Neural cell (in vitro differentiated cells): ENCODE results near the gene C4BPB.

Source experiments
- EP300 ChIP-seq: fragments of 450-650 bp; conservative IDR thresholded peaks from 2 replicates; pipeline ENCODE4 v1.6.1; 2014; ENCODE audit warnings: antibody characterized with exemption, mild to moderate bottlenecking, moderate library complexity; ENCODE audit not compliant: poor library complexity, severe bottlenecking
- EZH2 ChIP-seq: fragments of 200-600, 300-800 bp; shearing (Covaris generic), sonication (generic); IDR thresholded peaks from 2 replicates; pipeline ENCODE4 v1.6.1; 2014; ENCODE audit warnings: antibody characterized with exemption, low read length, borderline replicate concordance, mild to moderate bottlenecking; ENCODE audit not compliant: insufficient read depth, poor library complexity, severe bottlenecking
- POLR2AphosphoS5 ChIP-seq: IDR thresholded peaks from 2 replicates; pipeline ENCODE4 v1.6.1; 2012
- RAD21 ChIP-seq: fragments of 450-650 bp; conservative IDR thresholded peaks from 2 replicates; pipeline ENCODE4 v1.6.1; 2014; ENCODE audit warnings: antibody characterized with exemption, mild to moderate bottlenecking, moderate library complexity
- TAF1 ChIP-seq: IDR thresholded peaks from 2 replicates; pipeline ENCODE4 v1.6.1; 2012; ENCODE audit warnings: low read depth
- TF ChIP-seq, protein P1 (sequence below): fragments of 450-650 bp; IDR thresholded peaks from 2 replicates; pipeline ENCODE4 v1.5.1; 2014; ENCODE audit warnings: antibody characterized with exemption, mild to moderate bottlenecking, moderate library complexity; ENCODE audit not compliant: poor library complexity, severe bottlenecking

DNA sequence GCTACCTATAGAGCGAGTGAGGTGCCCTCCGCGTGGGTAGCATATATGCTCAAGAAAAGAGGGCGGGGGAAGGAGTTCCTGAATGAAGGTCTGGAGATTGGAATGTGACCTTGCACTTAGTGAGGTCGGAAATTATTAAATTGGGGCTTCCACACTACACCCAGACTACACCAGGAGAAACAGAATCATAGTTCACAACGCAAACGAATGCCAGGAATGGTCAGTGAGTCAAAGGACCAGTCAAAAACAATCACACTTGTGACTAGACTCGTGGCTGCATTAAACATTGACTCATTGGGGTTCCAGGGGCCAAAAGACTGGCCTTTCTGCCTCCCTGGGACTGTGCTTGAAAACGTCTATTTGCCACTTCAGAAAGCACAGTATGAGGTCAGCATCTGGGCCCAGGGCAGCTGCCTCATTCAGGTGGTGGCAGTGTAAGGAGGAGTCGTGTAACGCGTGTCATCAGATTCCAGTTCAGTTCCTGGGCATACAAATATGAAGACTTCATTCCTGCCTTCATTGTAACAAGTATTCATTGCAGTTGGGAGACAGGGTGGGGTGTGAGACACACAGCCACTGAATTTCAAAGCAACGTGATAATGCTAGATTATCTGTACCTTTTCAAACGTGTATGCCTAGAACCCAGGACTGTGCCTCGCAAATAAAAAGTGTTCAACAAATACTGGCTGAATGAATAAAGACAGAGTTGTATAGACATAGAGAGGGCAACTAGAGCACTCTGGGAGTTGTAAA lies 37.3 kb upstream of the C4BPB start, which contains the start of gene YOD1:
- TF ChIP-seq POLR2AphosphoS5 (no peak), EP300 (no peak), RAD21 (no peak), EZH2 (no peak), TAF1 (no peak)
- TF ChIP-seq, protein P1, sequence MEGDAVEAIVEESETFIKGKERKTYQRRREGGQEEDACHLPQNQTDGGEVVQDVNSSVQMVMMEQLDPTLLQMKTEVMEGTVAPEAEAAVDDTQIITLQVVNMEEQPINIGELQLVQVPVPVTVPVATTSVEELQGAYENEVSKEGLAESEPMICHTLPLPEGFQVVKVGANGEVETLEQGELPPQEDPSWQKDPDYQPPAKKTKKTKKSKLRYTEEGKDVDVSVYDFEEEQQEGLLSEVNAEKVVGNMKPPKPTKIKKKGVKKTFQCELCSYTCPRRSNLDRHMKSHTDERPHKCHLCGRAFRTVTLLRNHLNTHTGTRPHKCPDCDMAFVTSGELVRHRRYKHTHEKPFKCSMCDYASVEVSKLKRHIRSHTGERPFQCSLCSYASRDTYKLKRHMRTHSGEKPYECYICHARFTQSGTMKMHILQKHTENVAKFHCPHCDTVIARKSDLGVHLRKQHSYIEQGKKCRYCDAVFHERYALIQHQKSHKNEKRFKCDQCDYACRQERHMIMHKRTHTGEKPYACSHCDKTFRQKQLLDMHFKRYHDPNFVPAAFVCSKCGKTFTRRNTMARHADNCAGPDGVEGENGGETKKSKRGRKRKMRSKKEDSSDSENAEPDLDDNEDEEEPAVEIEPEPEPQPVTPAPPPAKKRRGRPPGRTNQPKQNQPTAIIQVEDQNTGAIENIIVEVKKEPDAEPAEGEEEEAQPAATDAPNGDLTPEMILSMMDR, result no peak
